ENCODE data around the gene CD82. TPM values are rescaled to one million over a fixed set of nuclear protein-coding genes. Genes with fewer than 3 reads are reported as not detected.

Gene CD82
- total and polyA plus RNA-seq, 11 donors, result 20.1 to 76.2 (median 37.3) TPM

- intact Hi-C loops (cut with DNase I), result no loop called here
- TF ChIP-seq CTCF (IDR thresholded peaks at IDR 0.05), result no peak
- TF ChIP-seq POLR2A (IDR thresholded peaks at IDR 0.05), result no peak
- DNase-seq, result no peak
- Histone ChIP-seq H3K4me3 (no peak overlapping the region), H3K4me1 (peaks cover 4 to 82% (median 27%) of the 10 kb centered on the region in 12 donors), H3K36me3 (no peaks in the 10 kb centered on the region), H3K27ac (no peak overlapping the region), H3K27me3 (no peaks in the 10 kb centered on the region), H3K9me3 (no peaks in the 10 kb centered on the region)
- 86 to 96% (median 90%) methylated on average over 5 of the region's 5 CpGs for WGBS, 4 donors
- no peak for ATAC-seq
Measured at GRCh38 chr11:44575962-44576361, 10.5 kb downstream of the CD82 start.

GRCh38 chr11:44576656-44577055 is 11.2 kb downstream of the CD82 start:
- TF ChIP-seq CTCF (IDR thresholded peaks at IDR 0.05) (no peak), POLR2A (IDR thresholded peaks at IDR 0.05) (no peak)
- DNase-seq (no peak), ATAC-seq (no peak)
- H3K4me1 ChIP-seq, result peaks cover 4 to 75% (median 25%) of the 10 kb centered on the region in 12 donors
- H3K27ac ChIP-seq, result no peak overlapping the region
- 90 to 95% (median 91%) methylated on average over 4 of the region's 4 CpGs for WGBS, 4 donors
- no peaks in the 10 kb centered on the region for H3K27me3 ChIP-seq
- no peak overlapping the region for H3K4me3 ChIP-seq
- no peaks in the 10 kb centered on the region for H3K9me3 ChIP-seq
- no peaks in the 10 kb centered on the region for H3K36me3 ChIP-seq
- intact Hi-C loops (cut with DNase I), result no loop called here

- WGBS, 4 donors, result 74 to 84% (median 80%) methylated on average over 7 of the region's 7 CpGs
- Histone ChIP-seq H3K27ac (no peak overlapping the region), H3K4me3 (no peak overlapping the region), H3K27me3 (no peaks in the 10 kb centered on the region), H3K4me1 (peaks cover 0 to 69% (median 25%) of the 10 kb centered on the region in 12 donors), H3K9me3 (peaks cover 0 to under 1% (median 0%) of the 10 kb centered on the region in 12 donors), H3K36me3 (no peaks in the 10 kb centered on the region)
- ATAC-seq, result no peak
- TF ChIP-seq CTCF (IDR thresholded peaks at IDR 0.05) (no peak), POLR2A (IDR thresholded peaks at IDR 0.05) (no peak)
- peak in 1 of 5 donors; percentile 19 for DNase-seq
- intact Hi-C loops (cut with DNase I), result no loop called here
Measured at GRCh38 chr11:44577231-44577830, 11.9 kb downstream of the CD82 start.

- Histone ChIP-seq H3K4me3 (no peak overlapping the region), H3K9me3 (peaks cover 0 to 10% (median 0%) of the 10 kb centered on the region in 12 donors), H3K27me3 (no peaks in the 10 kb centered on the region), H3K36me3 (no peaks in the 10 kb centered on the region), H3K27ac (peak overlapping the region in 5 of 12 donors; percentile 48 to 78 (median 54)), H3K4me1 (peaks cover 0 to 63% (median 27%) of the 10 kb centered on the region in 12 donors)
- TF ChIP-seq CTCF (IDR thresholded peaks at IDR 0.05), result no peak
- no peak for TF ChIP-seq POLR2A (IDR thresholded peaks at IDR 0.05)
- no peak for ATAC-seq
- intact Hi-C loops (cut with DNase I), result no loop called here
- DNase-seq, result peak in 1 of 5 donors; percentile 30
- 63 to 83% (median 67%) methylated on average over 5 of the region's 5 CpGs for WGBS, 4 donors
Measured at GRCh38 chr11:44578279-44578678, 12.8 kb downstream of the CD82 start.
